H1 (cell line): ENCODE results near the gene PROKR1. TPM values are rescaled to one million over a fixed set of nuclear protein-coding genes. Genes with fewer than 3 reads are reported as not detected.

Source experiments
- CTCF ChIA-PET: fragments of 300-600 bp; sonication (Branson Sonifier 250); formaldehyde crosslinking; loops from one replicate; lab custom pipeline; 2021; ENCODE audit not compliant: partially characterized antibody; lab: Charles Lee
- POLR2A ChIA-PET: fragments of 300-600 bp; sonication (Branson Sonifier 250); formaldehyde crosslinking; loops from one replicate; lab custom pipeline; 2021; ENCODE audit warnings: inconsistent platforms; ENCODE audit not compliant: partially characterized antibody; lab: Charles Lee
- DNase-seq, 2 experiments: peaks; one replicate each; pipeline versions ENCODE4 v3.0.0 to v3.0.0-alpha.2; 2010 to 2022; ENCODE audit warnings: low spot score in 2 of 2, low read depth in 1 of 2, mixed read lengths in 1 of 2
- FAIRE-seq: peaks from 2 replicates; lab custom pipeline; 2011; peaks lifted over from hg19 to GRCh38; lab: Jason Lieb, UNC
- H2AFZ ChIP-seq: 2 replicates; pipeline ENCODE4 v1.8.1; 2012; ENCODE audit warnings: low read length, inconsistent platforms
- H2AK5ac ChIP-seq: 2 replicates; pipeline ENCODE4 v1.6.1; 2013; ENCODE audit warnings: low read depth, low read length
- H2BK120ac ChIP-seq: replicated peaks from 2 replicates; pipeline ENCODE3; 2013; ENCODE audit warnings: low read depth, low read length, inconsistent platforms
- H2BK12ac ChIP-seq: 2 replicates; pipeline ENCODE4 v1.6.1; 2013; ENCODE audit warnings: low read depth, low read length
- H2BK15ac ChIP-seq: 2 replicates; pipeline ENCODE4 v1.6.1; 2013; ENCODE audit warnings: low read length
- H2BK20ac ChIP-seq: 2 replicates; pipeline ENCODE4 v1.6.1; 2013; ENCODE audit warnings: low read length
- H2BK5ac ChIP-seq: 2 replicates; pipeline ENCODE4 v1.6.1; 2013; ENCODE audit warnings: low read depth, low read length
- H3K14ac ChIP-seq: 2 replicates; pipeline ENCODE4 v1.6.1; 2013; ENCODE audit warnings: inconsistent platforms; ENCODE audit not compliant: insufficient read length
- H3K18ac ChIP-seq: 2 replicates; pipeline ENCODE4 v1.6.1; 2013; ENCODE audit warnings: low read length; ENCODE audit errors: extremely low read depth
- H3K23ac ChIP-seq: 2 replicates; pipeline ENCODE4 v1.6.1; 2013; ENCODE audit warnings: inconsistent platforms; ENCODE audit not compliant: insufficient read length
- H3K23me2 ChIP-seq: 2 replicates; pipeline ENCODE4 v1.6.1; 2013; ENCODE audit warnings: low read depth, low read length
- H3K27ac ChIP-seq: 2 replicates; pipeline ENCODE4 v1.6.1; 2011; ENCODE audit warnings: low read depth, low read length, inconsistent platforms
- H3K27me3 ChIP-seq, 4 experiments: replicated peaks in 1 of 4; 1 replicate in 1 of 4; 2 replicates in 3 of 4; pipeline versions ENCODE4 v1.6.1 to v1.8.1; 2011 to 2013; ENCODE audit warnings: low read length in 3 of 4, mild to moderate bottlenecking in 3 of 4, inconsistent platforms in 2 of 4, mixed read lengths in 2 of 4, moderate library complexity in 1 of 4; ENCODE audit not compliant: control insufficient read depth in 3 of 4, insufficient read depth in 3 of 4; ENCODE audit errors: extremely low read depth in 1 of 4
- H3K36me3 ChIP-seq, 4 experiments: 2 replicates each; pipeline versions ENCODE4 v1.6.1 to v1.8.1; 2011 to 2013; ENCODE audit warnings: mild to moderate bottlenecking in 4 of 4, low read length in 3 of 4, moderate library complexity in 2 of 4, control low read depth in 1 of 4, inconsistent platforms in 1 of 4; ENCODE audit not compliant: insufficient read depth in 4 of 4, control insufficient read depth in 2 of 4
- H3K4ac ChIP-seq: replicated peaks from 2 replicates; pipeline ENCODE3; 2013; ENCODE audit warnings: low read length, low read depth, mixed read lengths, inconsistent platforms; ENCODE audit not compliant: insufficient read length
- H3K4me1 ChIP-seq, 4 experiments: replicated peaks in 1 of 4; 1 replicate in 1 of 4; 2 replicates in 3 of 4; pipeline versions ENCODE4 v1.6.1 to v1.8.1; 2011 to 2013; ENCODE audit warnings: low read length in 3 of 4, inconsistent platforms in 2 of 4, mixed read lengths in 1 of 4; ENCODE audit not compliant: insufficient read depth in 4 of 4, control insufficient read depth in 3 of 4
- H3K4me2 ChIP-seq, 2 experiments: 2 replicates each; pipeline versions ENCODE4 v1.6.1 to v1.8.1; 2011 to 2013; ENCODE audit warnings: low read depth in 2 of 2, low read length in 2 of 2, control low read depth in 1 of 2, inconsistent platforms in 1 of 2, mild to moderate bottlenecking in 1 of 2; ENCODE audit not compliant: insufficient read depth in 1 of 2
- H3K4me3 ChIP-seq, 4 experiments: fragments of 200-600, 300-600 bp in 1 of 4; sonication (generic), shearing (Covaris generic), sonication (Bioruptor Twin) in 1 of 4; 2 replicates each; pipeline versions ENCODE4 v1.5.1 to v1.8.1; 2011 to 2016; ENCODE audit warnings: low read length in 4 of 4, low read depth in 3 of 4, control low read depth in 2 of 4, inconsistent platforms in 2 of 4, mild to moderate bottlenecking in 2 of 4, mixed read lengths in 1 of 4, moderate library complexity in 1 of 4; ENCODE audit not compliant: insufficient read depth in 2 of 4; ENCODE audit errors: extremely low read depth in 1 of 4
- H3K56ac ChIP-seq: replicated peaks from 2 replicates; pipeline ENCODE3; 2013; ENCODE audit warnings: low read depth, mild to moderate bottlenecking, mixed read lengths, low read length, inconsistent platforms; ENCODE audit not compliant: insufficient read length
- H3K79me1 ChIP-seq: 2 replicates; pipeline ENCODE4 v1.6.1; 2013; ENCODE audit warnings: low read depth, low read length, control low read depth
- H3K79me2 ChIP-seq, 2 experiments: 2 replicates each; pipeline versions ENCODE4 v1.6.1 to v1.8.1; 2012 to 2013; ENCODE audit warnings: low read length in 2 of 2, mild to moderate bottlenecking in 2 of 2, inconsistent platforms in 1 of 2; ENCODE audit not compliant: insufficient read depth in 2 of 2, control insufficient read depth in 1 of 2
- H3K9ac ChIP-seq, 4 experiments: replicated peaks in 1 of 4; 1 replicate in 1 of 4; 2 replicates in 3 of 4; pipeline versions ENCODE4 v1.6.1 to v1.8.1; 2011 to 2013; ENCODE audit warnings: low read depth in 3 of 4, low read length in 3 of 4, control low read depth in 2 of 4, mild to moderate bottlenecking in 2 of 4, moderate library complexity in 2 of 4, inconsistent platforms in 1 of 4; ENCODE audit errors: extremely low read depth in 1 of 4
- H3K9me3 ChIP-seq, 2 experiments: 2 replicates each; pipeline versions ENCODE4 v1.6.1 to v1.8.1; 2012 to 2013; ENCODE audit warnings: mild to moderate bottlenecking in 2 of 2, moderate library complexity in 2 of 2, control low read depth in 1 of 2, inconsistent platforms in 1 of 2, low read depth in 1 of 2, low read length in 1 of 2, mixed read lengths in 1 of 2; ENCODE audit not compliant: insufficient read depth in 2 of 2
- H4K20me1 ChIP-seq, 2 experiments: replicated peaks in 1 of 2; 2 replicates each; pipeline versions ENCODE3 to v1.8.1; 2011 to 2013; ENCODE audit warnings: inconsistent platforms in 2 of 2, low read length in 2 of 2, mild to moderate bottlenecking in 1 of 2; ENCODE audit not compliant: insufficient read depth in 2 of 2, control insufficient read depth in 1 of 2
- H4K5ac ChIP-seq: 2 replicates; pipeline ENCODE4 v1.6.1; 2013; ENCODE audit warnings: low read length, low read depth, mixed read lengths, inconsistent platforms; ENCODE audit not compliant: insufficient read length
- H4K8ac ChIP-seq: 2 replicates; pipeline ENCODE4 v1.8.0; 2013; ENCODE audit warnings: mild to moderate bottlenecking, moderate library complexity, low read length, inconsistent platforms; ENCODE audit not compliant: insufficient read depth; ENCODE audit errors: extremely low read depth
- H4K91ac ChIP-seq: replicated peaks from 2 replicates; pipeline ENCODE3; 2013; ENCODE audit warnings: low read length, mixed read lengths, inconsistent platforms; ENCODE audit not compliant: insufficient read length
- BACH1 ChIP-seq: IDR thresholded peaks from 2 replicates; pipeline ENCODE4 v1.6.1; 2012; ENCODE audit warnings: low read length, improper control_type of control experiment
- CEBPB ChIP-seq: IDR thresholded peaks from 2 replicates; pipeline ENCODE4 v1.6.1; 2012; ENCODE audit warnings: low read depth, low read length
- CHD1 ChIP-seq: IDR thresholded peaks from 2 replicates; pipeline ENCODE4 v1.6.1; 2012; ENCODE audit warnings: low read depth, low read length, improper control_type of control experiment
- CTCF ChIP-seq, 3 experiments: IDR thresholded peaks; 1 replicate in 2 of 3; 2 replicates in 1 of 3; pipeline versions ENCODE4 v1.5.1 to v1.6.1; 2011; ENCODE audit warnings: low read length in 3 of 3, mild to moderate bottlenecking in 3 of 3, inconsistent platforms in 2 of 3, low read depth in 1 of 3, moderate library complexity in 1 of 3; ENCODE audit not compliant: insufficient read depth in 1 of 3; ENCODE audit errors: control extremely low read depth in 1 of 3
- E2F6 ChIP-seq: IDR thresholded peaks from 2 replicates; pipeline ENCODE4 v1.6.1; 2012; ENCODE audit warnings: inconsistent platforms
- HDAC6 ChIP-seq: IDR thresholded peaks from one replicate; pipeline ENCODE4 v1.7.1; 2012; ENCODE audit warnings: low read depth, mild to moderate bottlenecking, inconsistent platforms, low read length, moderate library complexity
- POLR2A ChIP-seq, 2 experiments: IDR thresholded peaks; 1 replicate in 1 of 2; 2 replicates in 1 of 2; pipeline ENCODE4 v1.6.1; 2011; ENCODE audit warnings: low read depth in 2 of 2, low read length in 2 of 2, mild to moderate bottlenecking in 2 of 2; ENCODE audit errors: control extremely low read depth in 1 of 2
- RFX5 ChIP-seq: IDR thresholded peaks from 2 replicates; pipeline ENCODE4 v1.6.1; 2011; ENCODE audit warnings: low read depth, low read length, improper control_type of control experiment, borderline replicate concordance
- RNF2 ChIP-seq: fragments of 200-900, 300-1000 bp; sonication (generic); IDR thresholded peaks from 2 replicates; pipeline ENCODE4 v1.7.1; 2016; ENCODE audit warnings: borderline replicate concordance, low read depth, mild to moderate bottlenecking, antibody characterized with exemption, low read length; ENCODE audit not compliant: poor library complexity, severe bottlenecking; ENCODE audit errors: missing control alignments
- SIX5 ChIP-seq: IDR thresholded peaks from 2 replicates; pipeline ENCODE4 v1.6.1; 2011; ENCODE audit warnings: mild to moderate bottlenecking, low read depth, low read length
- TBP ChIP-seq: IDR thresholded peaks from 2 replicates; pipeline ENCODE4 v1.6.1; 2011; ENCODE audit warnings: low read depth, low read length, improper control_type of control experiment
- WGBS, 2 experiments: shearing (Covaris generic) in 1 of 2; methylation state at CpG; one replicate each; pipeline versions ENCODE4 v1.1.6 to v1.1.7; 2013 to 2015; ENCODE audit warnings: low lambda C conversion rate in 2 of 2, mixed read lengths in 2 of 2, inconsistent platforms in 1 of 2, low coverage in 1 of 2, missing lambda C conversion rate in 1 of 2; ENCODE audit not compliant: insufficient replicate concordance in 2 of 2, insufficient coverage in 1 of 2, insufficient read length in 1 of 2; ENCODE audit errors: extremely low coverage in 1 of 2, missing lambda C conversion rate in 1 of 2; 5-methylcytosine and 5-hydroxymethylcytosine counted together
- polyA plus RNA-seq, 7 experiments: library from polyadenylated mRNA; depleted of rRNA in 3 of 7; stranded (reverse) in 5 of 7; unstranded in 2 of 7; fragments of >200 nt in 5 of 7; fragments of 200-250 nt in 2 of 7; gene quantifications; 1 replicate in 5 of 7; 2 replicates in 1 of 7; 4 replicates in 1 of 7; pipeline versions ENCODE4 v1.2.1 to v1.2.3, GENCODE V29; 2011 to 2013; ENCODE audit warnings: missing spikeins in 2 of 7, mixed read lengths in 2 of 7
- total RNA-seq: library from RNA; stranded (reverse); fragmentation: NEBNext Ultra II Directional; extraction: Animal tissue kit (Norgen Biotek cat#: 25700); gene quantifications from 2 replicates; pipeline ENCODE4 v1.2.1, GENCODE V29; 2021

Gene PROKR1
- total and polyA plus RNA-seq, 2 of the 8 experiments (the other 6 are each of a cell fraction or from before 2014, with no cell fraction given) = 1.8 to 3.9 TPM

GRCh38 chr2:68650645-68651044 is 7.3 kb downstream of the PROKR1 start:
- no peak overlapping the region for H2BK15ac ChIP-seq
- H3K79me1 ChIP-seq = no peaks in the 10 kb centered on the region
- H3K4ac ChIP-seq = no peak overlapping the region
- no peaks in the 10 kb centered on the region for H3K79me2 ChIP-seq
- H4K20me1 ChIP-seq = no peaks in the 10 kb centered on the region
- H3K56ac ChIP-seq = no peak overlapping the region
- H2AFZ ChIP-seq = no peak overlapping the region
- no peak overlapping the region for H3K18ac ChIP-seq
- H3K9me3 ChIP-seq = no peaks in the 10 kb centered on the region
- ChIA-PET POLR2A (no interaction called here), CTCF (interaction anchor here (1.0 to 1.1 kb wide), 2 partner anchors 119 to 187 kb away, joined by 3 read pairs; no protein-coding TSS in a partner anchor)
- H3K14ac ChIP-seq = no peak overlapping the region
- no peak overlapping the region for H2BK5ac ChIP-seq
- no peak overlapping the region for H3K27ac ChIP-seq
- H3K4me2 ChIP-seq = no peak overlapping the region
- DNase-seq (no peak), FAIRE-seq (no peak)
- H4K8ac ChIP-seq = no peak overlapping the region
- no peak overlapping the region for H2BK20ac ChIP-seq
- H3K27me3 ChIP-seq = 0 out of 7 replicates have a peak, but pooled peaks cover 0 to 3% (median under 1%) of the 10 kb centered on the region in 4 experiments
- H3K23me2 ChIP-seq = no peaks in the 10 kb centered on the region; the same call in 1 of the 2 replicates
- 77% methylated on average over 1 of the region's 1 CpG; no CpG with 5 or more reads in 1 of the 2 experiments for WGBS, 2 experiments
- no peak overlapping the region for H2BK12ac ChIP-seq
- no peak overlapping the region for H3K23ac ChIP-seq
- no peak overlapping the region for H2BK120ac ChIP-seq
- no peak overlapping the region for H3K9ac ChIP-seq
- H3K4me3 ChIP-seq = no peak overlapping the region
- H4K91ac ChIP-seq = no peak overlapping the region
- H3K36me3 ChIP-seq = peaks cover 0 to 5% (median 0%) of the 10 kb centered on the region in 4 experiments; a peak in 1 of 8 replicates
- H2AK5ac ChIP-seq = no peak overlapping the region
- H4K5ac ChIP-seq = no peak overlapping the region
- peaks cover 0 to 2% (median 0%) of the 10 kb centered on the region in 4 experiments; a peak in 2 of 7 replicates for H3K4me1 ChIP-seq
- TF ChIP-seq CHD1 = no peak
- TF ChIP-seq RFX5 = no peak
- TF ChIP-seq CTCF (IDR thresholded peaks at IDR 0.05; ENCODE audit: control extremely low read depth in 1 of 3, insufficient read depth in 1 of 3, low read depth in 1 of 3, low read length in 3 of 3) = no peak
- TF ChIP-seq SIX5 = no peak
- no peak for TF ChIP-seq E2F6
- TF ChIP-seq TBP = no peak
- no peak for TF ChIP-seq CEBPB
- TF ChIP-seq RNF2 = no peak
- no peak for TF ChIP-seq BACH1
- no peak for TF ChIP-seq POLR2A (IDR thresholded peaks at IDR 0.05; ENCODE audit: control extremely low read depth in 1 of 2, low read depth in 2 of 2, low read length in 2 of 2)
- no peak for TF ChIP-seq HDAC6
